GM12878 (cell line): ENCODE results near the gene ARHGEF38. TPM values are rescaled to one million over a fixed set of nuclear protein-coding genes. Genes with fewer than 3 reads are reported as not detected.

Experiments
- ATAC-seq: fragments of 200-7000 bp; cut with Tn5 transposase; 3 replicates; pipeline ENCODE4 v1.9.1; 2020; ENCODE audit warnings: mild to moderate bottlenecking, moderate library complexity
- BruUV-seq: library from RNA; stranded (reverse); fragments of 400-500 nt; replicated peaks from 2 replicates; lab custom pipeline; 2021; lab: Mats Ljungman, UMichigan
- CTCF ChIA-PET: fragments of 300-600 bp; sonication (Branson Sonifier 250); formaldehyde crosslinking; extraction: SDS; loops from one replicate; lab custom pipeline; 2021; ENCODE audit warnings: inconsistent platforms; lab: Yijun Ruan, JAX
- POLR2A ChIA-PET: fragments of 350-600 bp; formaldehyde crosslinking; extraction: SDS; loops from one replicate; lab custom pipeline; 2021; ENCODE audit warnings: inconsistent platforms; lab: Charles Lee
- RAD21 ChIA-PET: fragments of 300-600 bp; sonication (Branson Sonifier 250); formaldehyde crosslinking; loops from one replicate; lab custom pipeline; 2023; ENCODE audit warnings: antibody characterized with exemption; ENCODE audit not compliant: unreplicated experiment; lab: Charles Lee
- SMC1A ChIA-PET: fragments of 300-600 bp; sonication (Branson Sonifier 250); formaldehyde crosslinking; loops from one replicate; lab custom pipeline; 2023; ENCODE audit not compliant: unreplicated experiment, uncharacterized antibody; lab: Charles Lee
- DNase-seq: peaks from one replicate; pipeline ENCODE4 v3.0.0-alpha.2; 2011; ENCODE audit warnings: low read depth, low spot score
- FAIRE-seq: peaks from 3 replicates; lab custom pipeline; 2011; peaks lifted over from hg19 to GRCh38; lab: Jason Lieb, UNC
- H2AFZ ChIP-seq: 2 replicates; pipeline ENCODE4 v1.6.0; 2011; ENCODE audit warnings: low read depth, low read length, control low read depth; ENCODE audit not compliant: control insufficient read depth
- H3K27ac ChIP-seq: 2 replicates; pipeline ENCODE4 v1.5.1; 2011; ENCODE audit warnings: control low read depth; ENCODE audit not compliant: control insufficient read depth, insufficient read depth
- H3K27me3 ChIP-seq, 2 experiments: replicated peaks in 1 of 2; 2 replicates each; pipeline versions ENCODE4 v1.6.0 to v1.6.1; 2011; ENCODE audit warnings: low read length in 1 of 2; ENCODE audit not compliant: control insufficient read depth in 2 of 2, insufficient read depth in 2 of 2
- H3K36me3 ChIP-seq, 2 experiments: 2 replicates each; pipeline ENCODE4 v1.5.1; 2011; ENCODE audit warnings: low read length in 1 of 2; ENCODE audit not compliant: control insufficient read depth in 2 of 2, insufficient read depth in 2 of 2
- H3K4me1 ChIP-seq: 2 replicates; pipeline ENCODE4 v1.6.1; 2011; ENCODE audit warnings: mild to moderate bottlenecking, low read length, moderate library complexity, mixed read lengths; ENCODE audit not compliant: control insufficient read depth, insufficient read depth
- H3K4me2 ChIP-seq: 2 replicates; pipeline ENCODE4 v1.6.0; 2011; ENCODE audit warnings: control low read depth; ENCODE audit not compliant: control insufficient read depth, insufficient read depth
- H3K4me3 ChIP-seq: fragments of 200-600 bp; sonication (generic); 2 replicates; pipeline ENCODE4 v1.5.1; 2016
- H3K79me2 ChIP-seq: 2 replicates; pipeline ENCODE4 v1.6.0; 2011; ENCODE audit warnings: low read length; ENCODE audit not compliant: control insufficient read depth, insufficient read depth
- H3K9ac ChIP-seq: 2 replicates; pipeline ENCODE4 v1.8.0; 2011; ENCODE audit warnings: low read length, control low read depth, mixed read lengths; ENCODE audit not compliant: control insufficient read depth, insufficient read depth
- H3K9me3 ChIP-seq: replicated peaks from 3 replicates; pipeline ENCODE4 v1.5.1; 2011; ENCODE audit warnings: mild to moderate bottlenecking, low read length; ENCODE audit not compliant: control insufficient read depth, insufficient read depth
- H4K20me1 ChIP-seq: 2 replicates; pipeline ENCODE4 v1.6.0; 2011; ENCODE audit not compliant: control insufficient read depth, insufficient read depth
- BCL3 ChIP-seq: IDR thresholded peaks from 2 replicates; pipeline ENCODE4 v1.6.1; 2011; ENCODE audit warnings: borderline replicate concordance, low read depth, mild to moderate bottlenecking, moderate library complexity, low read length; ENCODE audit not compliant: insufficient read depth, poor library complexity, severe bottlenecking
- CBX5 ChIP-seq: sonication (generic); IDR thresholded peaks from 2 replicates; pipeline ENCODE4 v1.6.1; 2016; ENCODE audit warnings: low read depth, moderate library complexity, mild to moderate bottlenecking, inconsistent platforms
- ETV6 ChIP-seq, 2 experiments: fragments of 450-650 bp in 1 of 2; IDR thresholded peaks in 1 of 2; conservative IDR thresholded peaks in 1 of 2; 2 replicates each; pipeline ENCODE4 v1.6.1; 2014; ENCODE audit warnings: antibody characterized with exemption in 1 of 2, borderline replicate concordance in 1 of 2, low read depth in 1 of 2, mild to moderate bottlenecking in 1 of 2, moderate library complexity in 1 of 2
- FOXK2 ChIP-seq: fragments of 450-650 bp; IDR thresholded peaks from 2 replicates; pipeline ENCODE4 v1.6.1; 2017; ENCODE audit warnings: mild to moderate bottlenecking, moderate library complexity
- JUNB ChIP-seq: IDR thresholded peaks from 2 replicates; pipeline ENCODE4 v1.6.1; 2016; ENCODE audit warnings: antibody characterized with exemption, mild to moderate bottlenecking
- MTA3 ChIP-seq: IDR thresholded peaks from 2 replicates; pipeline ENCODE4 v1.6.1; 2012; ENCODE audit warnings: low read length, inconsistent platforms, borderline replicate concordance
- NFXL1 ChIP-seq: fragments of 450-650 bp; IDR thresholded peaks from 2 replicates; pipeline ENCODE4 v1.6.1; 2017; ENCODE audit warnings: antibody characterized with exemption, mild to moderate bottlenecking, borderline replicate concordance
- RAD21 ChIP-seq: IDR thresholded peaks from 2 replicates; pipeline ENCODE4 v1.6.1; 2011; ENCODE audit warnings: mild to moderate bottlenecking, low read depth, low read length, moderate library complexity; ENCODE audit not compliant: insufficient read depth
- SMC3 ChIP-seq: IDR thresholded peaks from 2 replicates; pipeline ENCODE4 v1.6.1; 2011; ENCODE audit warnings: low read length, improper control_type of control experiment, borderline replicate concordance
- SRF ChIP-seq, 2 experiments: IDR thresholded peaks; 2 replicates each; pipeline ENCODE4 v1.6.1; 2011; ENCODE audit warnings: low read depth in 2 of 2, low read length in 2 of 2, mild to moderate bottlenecking in 1 of 2, moderate library complexity in 1 of 2
- SUPT20H ChIP-seq: IDR thresholded peaks from 2 replicates; pipeline ENCODE4 v1.6.1; 2011; ENCODE audit warnings: low read depth, mild to moderate bottlenecking, low read length, moderate library complexity, borderline replicate concordance; ENCODE audit not compliant: control insufficient read depth
- TCF3 ChIP-seq: IDR thresholded peaks from 2 replicates; pipeline ENCODE4 v1.6.1; 2012; ENCODE audit warnings: low read depth, mild to moderate bottlenecking, low read length, borderline replicate concordance; ENCODE audit not compliant: insufficient read depth
- USF1 ChIP-seq: IDR thresholded peaks from 2 replicates; pipeline ENCODE4 v1.6.1; 2011; ENCODE audit warnings: borderline replicate concordance, low read depth, mild to moderate bottlenecking, moderate library complexity, mixed read lengths, low read length; ENCODE audit not compliant: insufficient read depth; ENCODE audit errors: extremely low read length
- YY1 ChIP-seq: IDR thresholded peaks from 2 replicates; pipeline ENCODE4 v1.6.1; 2011; ENCODE audit warnings: low read depth, mild to moderate bottlenecking, low read length
- ZNF217 ChIP-seq: fragments of 450-650 bp; IDR thresholded peaks from 2 replicates; pipeline ENCODE4 v1.6.1; 2017; ENCODE audit warnings: antibody characterized with exemption, mild to moderate bottlenecking
- ZNF687 ChIP-seq: fragments of 450-650 bp; IDR thresholded peaks from 2 replicates; pipeline ENCODE4 v1.6.1; 2017; ENCODE audit warnings: mild to moderate bottlenecking, moderate library complexity
- WGBS: methylation state at CpG from one replicate; pipeline ENCODE4 v1.1.6; 2016; ENCODE audit warnings: low lambda C conversion rate; ENCODE audit not compliant: insufficient replicate concordance, insufficient coverage; ENCODE audit errors: missing lambda C conversion rate; 5-methylcytosine and 5-hydroxymethylcytosine counted together
- in situ Hi-C: fragments of 300-500 bp; cut with MboI; formaldehyde crosslinking; loops from 9 replicates; pipeline ENCODE4 v1.14.3; 2018; ENCODE audit warnings: mixed read lengths
- intact Hi-C: fragments of 100-400 bp; cut with micrococcal nuclease; formaldehyde crosslinking; loops from one replicate; pipeline ENCODE4 v1.14.2; 2022; ENCODE audit not compliant: unreplicated experiment
- polyA plus RNA-seq, 11 experiments: library from polyadenylated mRNA; depleted of rRNA in 4 of 11; unstranded in 6 of 11; stranded (reverse) in 5 of 11; fragments of >200 nt; fragmentation: Nextera tagmentation in 4 of 11; fragmentation: Illumina TruSeq in 1 of 11; extraction: Ambion mirVana in 4 of 11; extraction: Trizol in 1 of 11; gene quantifications; 1 replicate in 1 of 11; 2 replicates in 10 of 11; pipeline versions ENCODE4 v1.2.1 to v1.2.3, GENCODE V29; 2011 to 2016; ENCODE audit warnings: inconsistent platforms in 2 of 11, missing spikeins in 2 of 11, low read depth in 1 of 11
- total RNA-seq, 4 experiments: library from RNA; depleted of rRNA in 3 of 4; stranded (reverse); fragments of >200 nt in 3 of 4; fragmentation: Illumina TruSeq in 1 of 4; extraction: Trizol in 1 of 4; gene quantifications; 2 replicates each; pipeline versions ENCODE4 v1.2.1 to v1.2.3, GENCODE V29; 2013 to 2021

Gene ARHGEF38
- total and polyA plus RNA-seq, 10 of the 15 experiments (the other 5 are each of a cell fraction or from before 2014, with no cell fraction given), result 0.01 to 1.1 (median 0.09) TPM; not detected in 2

- 96% methylated on average over 2 of the region's 2 CpGs for WGBS
- H4K20me1 ChIP-seq, result no peaks in the 10 kb centered on the region
- H3K4me2 ChIP-seq, result peak overlapping the region; percentile 60; the same call in 1 of the 2 replicates
- H3K79me2 ChIP-seq, result no peaks in the 10 kb centered on the region
- SMC1A ChIA-PET, result interaction anchor here (0.8 to 5.7 kb wide), 21 partner anchors 8 to 127 kb away, joined by 3 to 41 read pairs (median 3); no protein-coding TSS in a partner anchor
- RAD21 ChIA-PET, result interaction anchor here (1.3 to 4.6 kb wide), 8 partner anchors 11 to 130 kb away, joined by 3 to 18 read pairs (median 8); no protein-coding TSS in a partner anchor
- H3K9me3 ChIP-seq, result no peaks in the 10 kb centered on the region
- no TSS peak for BruUV-seq
- CTCF ChIA-PET, result interaction anchor here (0.6 to 2.9 kb wide), 11 partner anchors 11 to 141 kb away, joined by 3 to 14 read pairs (median 3); no protein-coding TSS in a partner anchor
- no peaks in the 10 kb centered on the region for H3K27me3 ChIP-seq
- TF ChIP-seq TCF3 (no peak), MTA3 (no peak), NFXL1 (no peak), FOXK2 (no peak), SMC3 (no peak), JUNB (no peak), ZNF687 (no peak), CBX5 (no peak), SRF (IDR thresholded peaks at IDR 0.05; ENCODE audit: low read depth in 2 of 2, low read length in 2 of 2) (no peak), BCL3 (no peak), YY1 (no peak), ZNF217 (no peak), ETV6 (conservative IDR thresholded peaks at IDR 0.05 in 1 of 2, IDR thresholded peaks at IDR 0.05 in 1 of 2; ENCODE audit: borderline replicate concordance in 1 of 2, low read depth in 1 of 2) (no peak), RAD21 (no peak), SUPT20H (no peak), USF1 (no peak)
- FAIRE-seq, result no peak
- no peak overlapping the region for H3K4me3 ChIP-seq
- peak; percentile 48 for ATAC-seq
- H2AFZ ChIP-seq, result peak overlapping the region; percentile 4; the same call in 1 of the 2 replicates
- H3K4me1 ChIP-seq, result peaks cover 10% of the 10 kb centered on the region; the same call in 1 of the 2 replicates
- no peak overlapping the region for H3K9ac ChIP-seq
- POLR2A ChIA-PET, result interaction anchor here (1.1 kb wide), 2 partner anchors 9 to 36 kb away, joined by 3 to 4 read pairs; no protein-coding TSS in a partner anchor
- DNase-seq, result no peak
- in situ Hi-C loops, result no loop called here
- no peak overlapping the region for H3K27ac ChIP-seq
- intact Hi-C loops, result no loop called here
- H3K36me3 ChIP-seq, result no peaks in the 10 kb centered on the region
Observed at GRCh38 chr4:105587841-105588240, 35.4 kb downstream of the ARHGEF38 start.
